ENCODE results near the gene ATP8B1.

GRCh38 chr18:57845605-57846074 lies 42.5 kb upstream of the ATP8B1 start:
- TF ChIP-seq, protein P1, sequence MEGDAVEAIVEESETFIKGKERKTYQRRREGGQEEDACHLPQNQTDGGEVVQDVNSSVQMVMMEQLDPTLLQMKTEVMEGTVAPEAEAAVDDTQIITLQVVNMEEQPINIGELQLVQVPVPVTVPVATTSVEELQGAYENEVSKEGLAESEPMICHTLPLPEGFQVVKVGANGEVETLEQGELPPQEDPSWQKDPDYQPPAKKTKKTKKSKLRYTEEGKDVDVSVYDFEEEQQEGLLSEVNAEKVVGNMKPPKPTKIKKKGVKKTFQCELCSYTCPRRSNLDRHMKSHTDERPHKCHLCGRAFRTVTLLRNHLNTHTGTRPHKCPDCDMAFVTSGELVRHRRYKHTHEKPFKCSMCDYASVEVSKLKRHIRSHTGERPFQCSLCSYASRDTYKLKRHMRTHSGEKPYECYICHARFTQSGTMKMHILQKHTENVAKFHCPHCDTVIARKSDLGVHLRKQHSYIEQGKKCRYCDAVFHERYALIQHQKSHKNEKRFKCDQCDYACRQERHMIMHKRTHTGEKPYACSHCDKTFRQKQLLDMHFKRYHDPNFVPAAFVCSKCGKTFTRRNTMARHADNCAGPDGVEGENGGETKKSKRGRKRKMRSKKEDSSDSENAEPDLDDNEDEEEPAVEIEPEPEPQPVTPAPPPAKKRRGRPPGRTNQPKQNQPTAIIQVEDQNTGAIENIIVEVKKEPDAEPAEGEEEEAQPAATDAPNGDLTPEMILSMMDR (conservative IDR thresholded peaks at IDR 0.05; ENCODE audit: low read depth, low read length), result no peak
- TF ChIP-seq RAD21 (IDR thresholded peaks at IDR 0.05; ENCODE audit: low read length) (no peak), MAFK (IDR thresholded peaks at IDR 0.05; ENCODE audit: low read depth, low read length) (no peak), CEBPB (IDR thresholded peaks at IDR 0.05; ENCODE audit: low read depth, low read length) (no peak), NFE2L2 (IDR thresholded peaks at IDR 0.05; ENCODE audit: low read depth, low read length) (no peak), POLR2A (IDR thresholded peaks at IDR 0.05; ENCODE audit: low read depth, low read length) (no peak), SMC3 (IDR thresholded peaks at IDR 0.05; ENCODE audit: low read depth, low read length) (no peak), CHD1 (IDR thresholded peaks at IDR 0.05; ENCODE audit: low read depth, low read length) (no peak), RFX5 (IDR thresholded peaks at IDR 0.05; ENCODE audit: low read depth, low read length) (no peak), MAZ (IDR thresholded peaks at IDR 0.05; ENCODE audit: borderline replicate concordance, low read depth, low read length) (no peak)
- TF ChIP-seq, protein P2, sequence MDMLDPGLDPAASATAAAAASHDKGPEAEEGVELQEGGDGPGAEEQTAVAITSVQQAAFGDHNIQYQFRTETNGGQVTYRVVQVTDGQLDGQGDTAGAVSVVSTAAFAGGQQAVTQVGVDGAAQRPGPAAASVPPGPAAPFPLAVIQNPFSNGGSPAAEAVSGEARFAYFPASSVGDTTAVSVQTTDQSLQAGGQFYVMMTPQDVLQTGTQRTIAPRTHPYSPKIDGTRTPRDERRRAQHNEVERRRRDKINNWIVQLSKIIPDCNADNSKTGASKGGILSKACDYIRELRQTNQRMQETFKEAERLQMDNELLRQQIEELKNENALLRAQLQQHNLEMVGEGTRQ (IDR thresholded peaks at IDR 0.05; ENCODE audit: low read depth, low read length), result no peak
